Kidney glomerular epithelial cell (primary cell): ENCODE results near the gene COX15.
"Not testable (repeated sequence)": the region's sequence is repeated elsewhere in the genome, so short reads cannot be mapped to it uniquely, and the experiment has no call there.

ENCODE experiments used
- DNase-seq: peaks from one replicate; lab custom pipeline; 2025; lab: John Stamatoyannopoulos, UW

Gene COX15

DNA sequence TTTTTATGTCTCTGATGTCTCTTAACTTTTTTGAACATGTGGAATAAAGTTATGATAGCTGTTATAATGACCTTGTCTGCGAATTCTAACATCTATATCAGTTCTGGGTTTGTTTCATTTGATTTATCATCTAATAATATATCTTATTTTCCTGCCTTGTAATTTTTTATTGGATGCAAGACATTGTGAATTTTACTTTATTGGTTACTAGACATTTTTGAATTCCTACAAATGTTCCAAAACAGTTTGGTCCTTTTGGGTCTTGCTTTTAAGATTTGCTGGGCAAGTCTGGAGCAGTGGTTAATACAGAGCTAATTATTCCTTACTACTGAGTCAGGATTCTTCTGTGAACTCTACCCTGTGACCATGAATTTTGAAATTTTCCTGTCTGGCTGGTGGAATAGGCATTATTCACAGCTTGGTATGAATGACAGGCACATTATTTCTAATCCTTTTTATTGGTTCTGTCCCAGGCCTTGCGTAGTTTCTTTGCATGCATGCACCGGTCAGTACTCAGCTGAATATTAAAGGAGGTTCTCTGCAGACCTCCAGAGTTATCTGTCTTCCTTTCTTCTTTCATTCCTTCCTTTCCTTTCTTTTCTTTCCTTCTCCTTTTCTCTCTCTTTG lies 9.1 kb upstream of the COX15 start:
- DNase-seq: no peak

GRCh38 chr10:99740260-99740659 lies 8.3 kb upstream of the COX15 start:
- DNase-seq: no peak

GRCh38 chr10:99734111-99734510 lies 2.2 kb upstream of the COX15 start:
- not testable (repeated sequence) for DNase-seq

GRCh38 chr10:99733366-99733765 lies 1.4 kb upstream of the COX15 start:
- DNase-seq: no peak

DNA sequence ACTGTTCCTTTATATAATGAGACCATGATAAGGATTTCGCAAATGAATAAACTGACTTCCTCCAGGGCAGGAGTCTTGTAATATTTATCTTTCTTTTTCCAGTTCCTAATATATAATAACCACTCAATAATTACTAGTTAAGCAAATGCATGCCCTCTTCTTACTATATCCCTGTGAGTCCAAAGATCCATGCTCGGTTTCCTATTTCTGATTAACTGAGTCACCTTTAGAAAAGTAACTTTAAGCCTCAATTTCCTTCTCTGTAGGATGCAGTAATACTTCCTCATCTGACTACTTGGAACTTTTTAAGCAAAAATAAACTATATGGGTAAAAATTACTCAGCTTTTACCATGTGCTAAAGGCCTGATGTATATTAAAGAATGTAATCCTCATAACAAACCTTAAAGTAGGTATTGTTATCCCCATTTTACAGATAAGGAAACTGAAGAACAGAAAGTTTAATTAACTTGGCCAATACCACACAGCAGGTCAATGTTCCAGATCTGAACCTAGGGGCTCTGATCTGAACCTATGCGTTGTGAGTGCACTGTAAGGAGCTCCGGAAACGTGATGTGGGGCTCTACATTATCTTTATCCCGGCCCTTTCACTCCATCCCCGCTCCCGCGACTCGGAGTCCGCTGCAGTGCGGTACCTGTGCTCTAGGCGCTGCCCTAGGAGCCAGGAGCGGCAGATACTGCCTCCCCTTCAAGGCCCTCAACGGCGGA lies 458 bp downstream of the COX15 start:
- DNase-seq: no peak

DNA sequence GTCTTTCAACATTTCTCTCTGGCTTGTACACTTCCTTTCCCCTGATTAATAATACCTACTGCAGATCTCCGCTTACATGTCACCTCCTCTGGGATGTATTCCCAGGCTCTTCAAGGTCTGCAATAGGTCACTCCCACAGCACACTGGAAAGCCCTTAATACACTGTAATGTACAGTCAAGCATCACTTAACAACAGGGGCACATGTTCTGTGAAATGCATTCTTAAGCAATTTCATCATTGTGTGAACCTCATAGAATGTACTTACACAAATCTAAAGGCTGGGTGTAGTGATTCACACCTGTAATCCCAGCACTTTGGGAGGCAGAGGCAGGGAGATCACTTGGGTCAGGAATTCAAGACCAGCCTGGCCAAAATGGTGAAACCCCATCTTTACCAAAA lies 1.9 kb downstream of the COX15 start:
- peak; percentile 64 for DNase-seq

GRCh38 chr10:99720387-99720786 lies 11.5 kb downstream of the COX15 start:
- no peak for DNase-seq

DNA sequence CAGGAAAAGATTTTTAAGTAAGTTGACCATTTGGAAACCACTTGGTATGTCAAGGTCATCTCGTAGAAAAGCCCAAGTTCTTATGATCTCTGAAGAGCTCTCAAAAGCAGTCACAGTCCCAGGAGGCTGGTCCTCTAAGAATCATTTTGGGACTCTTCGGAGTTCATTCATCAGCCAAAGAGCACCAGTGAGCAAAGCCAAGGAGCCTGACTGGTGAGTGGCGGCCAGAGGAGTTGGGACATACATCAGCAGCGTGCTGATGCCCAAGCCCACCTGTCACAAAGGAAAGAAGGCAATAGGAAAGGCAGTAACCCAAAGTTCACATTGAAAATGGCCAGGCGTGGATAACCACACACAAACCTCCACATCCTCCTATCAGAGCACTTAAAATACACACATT lies 17.5 kb downstream of the COX15 start:
- no peak for DNase-seq

DNA sequence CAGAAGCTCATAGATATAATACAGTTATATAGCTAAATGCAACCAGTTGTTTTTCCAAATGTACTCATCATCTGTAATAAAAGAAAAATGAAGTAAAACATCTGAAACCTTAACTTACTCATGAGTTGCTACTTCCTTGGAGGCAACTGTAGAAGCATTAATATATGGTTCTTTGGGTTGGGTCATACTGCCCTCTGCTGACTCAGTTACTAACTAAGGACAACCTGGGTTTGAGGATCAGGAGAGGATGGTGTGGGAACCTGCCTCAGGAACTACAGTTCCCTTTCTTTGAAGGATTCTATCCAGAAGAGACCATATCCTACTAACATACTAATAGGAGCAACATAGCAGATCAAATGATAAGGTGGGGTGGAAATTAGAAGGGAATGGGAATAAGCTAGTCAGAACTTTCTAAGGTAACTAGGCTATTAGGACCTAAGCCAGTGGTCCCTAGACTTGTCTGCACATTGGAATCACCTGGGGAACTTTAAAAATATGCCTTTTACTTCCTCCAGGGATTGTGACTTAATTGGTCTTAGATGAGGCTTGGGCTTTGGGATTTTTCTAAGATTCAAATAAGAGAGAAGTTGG lies 20.7 kb downstream of the COX15 start:
- DNase-seq: peak; percentile 20

DNA sequence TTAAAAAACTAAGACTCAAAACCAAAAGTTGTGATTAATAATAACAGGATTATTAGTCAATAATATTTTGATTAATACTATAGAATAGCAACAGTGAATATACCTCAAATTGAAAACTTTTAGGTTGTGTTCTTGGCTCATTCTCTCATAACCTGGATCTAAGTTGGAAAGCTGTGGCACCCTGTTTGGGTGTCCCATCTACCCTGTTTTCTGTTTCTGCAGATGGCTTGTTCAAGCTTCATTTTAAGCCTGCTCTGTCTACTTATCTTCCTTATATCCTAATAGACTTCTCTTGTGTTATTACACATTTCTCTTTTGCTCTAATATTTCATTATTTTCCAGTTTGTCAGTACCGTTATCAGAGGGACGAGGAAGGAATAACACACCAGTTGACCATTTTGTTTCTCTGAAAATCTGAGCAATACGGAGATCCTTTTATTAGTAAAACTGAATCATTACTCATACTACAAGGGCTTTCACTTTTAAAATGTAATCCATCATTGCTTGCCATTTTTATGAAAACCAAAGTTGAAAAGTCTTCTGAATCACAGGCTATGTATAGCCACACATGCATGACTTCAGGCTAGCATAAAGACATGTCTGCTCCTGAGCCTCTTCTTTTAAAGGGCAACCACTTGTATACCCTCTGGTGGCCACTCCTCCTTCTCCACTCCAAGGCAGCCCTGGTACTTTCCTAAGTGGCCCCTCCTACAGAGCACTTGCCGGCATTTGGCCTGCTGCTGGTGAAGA lies 22.3 kb downstream of the COX15 start:
- no peak for DNase-seq

- no peak for DNase-seq
Measured at GRCh38 chr10:99708428-99709012, 23.4 kb downstream of the COX15 start.

GRCh38 chr10:99700649-99701048 lies 31.3 kb downstream of the COX15 start:
- DNase-seq: no peak

DNA sequence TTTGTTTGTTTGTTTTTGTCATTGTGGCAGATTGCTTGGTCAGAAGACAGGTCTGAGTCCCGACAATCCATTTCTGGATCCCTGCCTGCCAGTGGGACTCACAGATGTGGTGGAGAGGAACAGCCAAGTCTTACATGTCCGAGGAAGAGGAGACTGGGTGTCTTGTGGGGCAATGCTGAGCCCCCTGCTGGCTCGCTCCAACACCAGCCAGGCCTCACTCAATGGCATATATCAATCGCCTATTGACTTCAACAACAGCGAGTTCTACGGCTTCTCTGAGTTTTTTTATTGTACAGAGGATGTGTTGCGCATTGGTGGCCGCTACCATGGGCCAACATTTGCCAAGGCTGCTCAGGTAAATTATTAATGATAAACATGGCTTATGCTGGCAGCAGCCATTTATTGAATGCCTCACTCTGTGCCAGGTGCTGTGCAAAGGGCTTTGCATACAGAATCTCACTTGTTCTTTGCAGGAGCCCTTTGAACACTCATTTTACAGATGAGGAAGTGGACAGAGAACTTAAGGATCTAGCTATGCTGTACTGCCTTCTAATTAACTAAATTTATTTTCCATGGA lies 33.3 kb downstream of the COX15 start:
- DNase-seq: no peak

- DNase-seq: no peak
Measured at GRCh38 chr10:99695761-99696160, 36.2 kb downstream of the COX15 start.

- peak; percentile 76 for DNase-seq
Measured at GRCh38 chr10:99693933-99694583, 37.9 kb downstream of the COX15 start.

DNA sequence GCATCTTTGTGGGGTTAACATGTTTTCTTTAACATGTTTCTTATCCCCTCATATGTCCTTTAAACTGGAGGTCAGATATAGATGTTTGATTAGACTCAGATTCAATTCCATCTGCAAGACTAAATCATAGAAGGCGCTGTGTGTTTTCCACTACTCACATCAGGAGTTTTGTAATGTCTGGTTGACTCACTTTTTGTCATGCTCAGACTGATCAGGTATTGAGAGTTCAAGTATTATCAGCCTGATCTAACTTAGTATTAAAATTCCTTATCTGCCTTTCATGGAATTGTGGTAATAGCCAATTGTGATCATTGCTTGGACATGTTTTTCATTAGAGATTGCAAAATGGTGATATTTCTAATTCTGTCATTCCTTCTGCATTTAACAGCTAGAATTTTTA lies 42.5 kb downstream of the COX15 start:
- DNase-seq: no peak

GRCh38 chr10:99685597-99685967 lies 46.3 kb downstream of the COX15 start:
- DNase-seq: no peak

DNA sequence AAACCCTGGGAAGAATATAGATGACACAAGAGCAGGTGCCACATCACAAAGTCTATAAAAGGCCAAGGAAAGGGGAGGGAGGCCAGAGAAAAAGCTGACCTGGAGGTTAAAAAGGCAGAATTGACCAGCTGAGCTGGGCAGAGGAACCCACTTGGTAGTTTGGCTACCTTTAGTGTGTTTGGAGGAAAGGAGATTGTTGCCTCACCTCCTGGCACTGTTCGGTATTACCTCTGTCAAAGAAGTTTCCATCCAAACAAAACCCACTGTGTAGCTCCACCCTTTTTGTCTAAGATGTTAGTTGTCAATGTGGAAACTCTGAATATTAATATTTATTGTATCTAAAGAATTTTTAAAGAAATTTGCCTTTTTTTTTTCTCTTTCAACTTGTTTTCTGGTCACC lies 49.2 kb downstream of the COX15 start:
- DNase-seq: peak; percentile 45
